RWPE1 (cell line): Measurements from ENCODE around the gene DNAJC6.
"Not testable (repeated sequence)": the region's sequence is repeated elsewhere in the genome, so short reads cannot be mapped to it uniquely, and the experiment has no call there.

Source experiments
- CTCF ChIA-PET: fragments of 350-600 bp; sonication (Branson Sonifier 250); formaldehyde crosslinking; extraction: SDS; loops from one replicate; lab custom pipeline; 2021; lab: Yijun Ruan, JAX
- POLR2A ChIA-PET: fragments of 400-600 bp; formaldehyde crosslinking; extraction: SDS; loops from one replicate; lab custom pipeline; 2020; ENCODE audit warnings: antibody characterized with exemption; ENCODE audit not compliant: low non-redundant PET; lab: Yijun Ruan, JAX
- DNase-seq: peaks from one replicate; pipeline ENCODE4 v3.0.0; 2012; ENCODE audit warnings: low spot score
- H3K27ac ChIP-seq: fragments of 450-650 bp; 2 replicates; pipeline ENCODE4 v1.5.1; 2017
- TF ChIP-seq, protein P1 (sequence below): fragments of 450-650 bp; conservative IDR thresholded peaks from 2 replicates; pipeline ENCODE4 v1.5.1; 2017; ENCODE audit warnings: low read depth, mild to moderate bottlenecking

The DNAJC6 gene

DNA sequence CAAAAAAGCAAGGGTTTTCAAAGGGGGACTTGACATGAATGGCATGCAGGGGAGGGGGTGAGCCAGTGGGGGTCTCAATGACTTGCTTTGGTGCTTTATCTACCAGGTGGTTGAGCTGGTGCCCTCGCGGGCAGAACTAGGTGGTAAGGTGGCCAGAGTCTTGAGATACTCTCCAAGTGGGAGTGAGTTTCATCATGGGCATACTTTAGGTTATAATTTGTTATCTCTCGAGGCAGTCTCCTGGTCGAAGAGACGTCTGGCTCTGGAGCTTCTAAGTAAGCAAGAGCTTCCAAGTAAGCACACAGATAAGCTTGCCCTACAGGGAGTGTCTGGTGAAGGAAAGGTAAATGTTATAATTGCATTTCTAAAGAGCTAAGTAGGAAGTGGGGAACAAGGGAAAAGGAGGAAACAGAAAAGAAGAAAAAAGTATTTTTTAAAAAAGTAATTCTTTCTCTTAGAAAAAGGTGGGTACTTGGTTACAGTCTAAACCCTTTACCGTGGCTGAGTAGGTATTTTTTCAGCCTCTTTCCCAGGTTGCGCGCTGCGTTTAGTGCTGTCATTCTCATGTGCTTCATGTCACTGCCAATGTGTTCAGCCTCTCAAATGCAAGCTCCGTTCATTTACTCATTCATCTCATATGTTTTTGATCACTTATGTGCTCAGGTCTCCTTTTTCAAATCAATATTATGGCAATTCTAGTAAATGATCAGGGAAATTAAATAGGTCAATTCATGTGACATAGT is 31.6 kb upstream of the DNAJC6 start:
- no peak for DNase-seq
- ChIA-PET POLR2A (no interaction called here), CTCF (interaction anchor here (0.6 kb wide), 1 partner anchor 11 kb away, joined by 3 read pairs; no protein-coding TSS in a partner anchor)
- no peak overlapping the region for H3K27ac ChIP-seq
- TF ChIP-seq, protein P1, sequence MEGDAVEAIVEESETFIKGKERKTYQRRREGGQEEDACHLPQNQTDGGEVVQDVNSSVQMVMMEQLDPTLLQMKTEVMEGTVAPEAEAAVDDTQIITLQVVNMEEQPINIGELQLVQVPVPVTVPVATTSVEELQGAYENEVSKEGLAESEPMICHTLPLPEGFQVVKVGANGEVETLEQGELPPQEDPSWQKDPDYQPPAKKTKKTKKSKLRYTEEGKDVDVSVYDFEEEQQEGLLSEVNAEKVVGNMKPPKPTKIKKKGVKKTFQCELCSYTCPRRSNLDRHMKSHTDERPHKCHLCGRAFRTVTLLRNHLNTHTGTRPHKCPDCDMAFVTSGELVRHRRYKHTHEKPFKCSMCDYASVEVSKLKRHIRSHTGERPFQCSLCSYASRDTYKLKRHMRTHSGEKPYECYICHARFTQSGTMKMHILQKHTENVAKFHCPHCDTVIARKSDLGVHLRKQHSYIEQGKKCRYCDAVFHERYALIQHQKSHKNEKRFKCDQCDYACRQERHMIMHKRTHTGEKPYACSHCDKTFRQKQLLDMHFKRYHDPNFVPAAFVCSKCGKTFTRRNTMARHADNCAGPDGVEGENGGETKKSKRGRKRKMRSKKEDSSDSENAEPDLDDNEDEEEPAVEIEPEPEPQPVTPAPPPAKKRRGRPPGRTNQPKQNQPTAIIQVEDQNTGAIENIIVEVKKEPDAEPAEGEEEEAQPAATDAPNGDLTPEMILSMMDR: no peak

DNA sequence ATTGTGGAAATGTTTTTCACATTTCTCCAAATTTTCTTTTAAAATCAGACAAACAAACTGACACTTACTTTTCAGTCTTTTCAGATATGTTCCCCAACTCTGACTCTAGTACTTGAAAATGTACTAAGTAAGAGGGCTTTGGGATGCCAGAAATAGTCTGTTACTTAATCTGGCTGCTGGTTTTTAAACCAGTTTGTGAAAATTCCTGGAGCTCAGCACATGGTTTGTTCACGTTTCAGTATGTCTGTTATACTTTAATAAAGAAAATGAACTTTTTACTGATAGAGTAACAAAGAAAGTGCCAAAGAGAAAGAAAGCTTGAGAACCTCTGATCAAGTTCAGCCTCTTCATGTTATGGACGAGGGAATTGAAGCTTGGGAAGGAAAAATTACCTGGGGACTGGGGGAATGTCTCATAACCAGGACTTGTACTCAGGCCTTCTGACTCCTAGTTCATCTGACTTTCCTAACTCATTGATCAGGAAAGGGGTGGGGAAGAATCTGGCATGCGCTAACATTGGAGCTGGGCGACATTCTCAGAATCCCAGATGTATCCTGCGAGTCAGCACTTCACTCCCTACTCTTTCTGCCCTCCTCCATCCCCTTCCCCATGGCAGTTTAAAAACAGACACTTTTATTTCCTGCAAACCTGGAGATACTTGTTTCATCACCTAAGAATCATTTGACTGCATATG is 30.8 kb upstream of the DNAJC6 start:
- no peak for DNase-seq
- POLR2A ChIA-PET: no interaction called here
- H3K27ac ChIP-seq: no peak overlapping the region
- CTCF ChIA-PET: interaction anchor here (0.6 kb wide), 1 partner anchor 12 kb away, joined by 3 read pairs; no protein-coding TSS in a partner anchor
- TF ChIP-seq, protein P1: no peak

DNA sequence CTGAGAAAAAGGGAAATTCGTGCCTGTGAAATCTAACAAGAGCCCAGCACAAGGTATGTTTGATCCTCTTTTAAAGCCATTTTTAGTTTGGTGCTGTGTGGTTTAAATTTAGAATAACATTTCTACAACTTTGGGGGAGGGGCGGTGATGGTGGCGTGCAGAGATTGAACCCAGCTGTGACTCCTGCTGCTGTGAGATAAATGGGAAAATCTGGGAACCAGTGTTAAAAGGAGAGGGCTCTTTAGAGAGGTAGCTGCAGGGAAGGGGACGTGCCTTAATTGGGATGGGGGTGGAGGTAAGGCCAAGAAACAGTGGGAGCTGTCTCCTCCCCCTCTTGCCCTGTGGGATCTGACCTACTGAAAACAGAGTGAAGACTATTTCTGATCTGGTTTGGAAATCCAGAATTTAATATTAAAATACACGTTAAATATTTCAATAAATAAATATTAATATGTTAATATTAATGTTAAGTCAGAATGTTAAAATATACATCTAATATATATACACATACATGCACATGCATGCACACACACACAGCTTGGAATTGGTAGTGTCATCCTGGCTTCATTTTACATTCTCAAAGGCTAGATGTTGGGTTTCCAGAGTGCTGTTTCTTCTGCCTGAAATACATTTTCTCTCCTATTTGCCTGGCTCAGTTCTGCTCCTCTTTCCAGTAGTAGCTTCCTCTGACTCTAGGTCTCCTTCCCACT is 30.1 kb upstream of the DNAJC6 start:
- TF ChIP-seq, protein P1: no peak
- ChIA-PET CTCF (interaction anchor here (0.6 kb wide), 1 partner anchor 19 kb away, joined by 3 read pairs; no protein-coding TSS in a partner anchor), POLR2A (no interaction called here)
- DNase-seq: no peak
- H3K27ac ChIP-seq: no peak overlapping the region

DNA sequence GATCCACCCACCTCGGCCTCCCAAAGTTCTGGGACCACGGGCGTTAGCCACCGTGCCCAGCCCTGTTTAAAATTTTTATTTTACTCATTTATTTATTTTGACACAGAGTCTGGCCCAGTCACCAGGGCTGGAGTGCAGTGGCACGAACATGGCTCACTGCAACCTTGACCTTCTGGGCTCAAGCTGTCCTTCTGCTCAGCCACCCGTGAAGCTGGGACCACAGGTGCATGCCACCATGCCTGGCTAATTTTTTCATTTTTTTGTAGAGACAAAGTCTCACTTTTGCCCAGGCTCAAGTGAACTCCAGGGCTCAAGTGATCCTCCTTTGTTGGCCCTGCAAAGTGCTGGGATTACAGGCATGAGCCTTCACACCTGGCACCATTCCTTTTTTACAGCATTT is 27.5 kb upstream of the DNAJC6 start:
- POLR2A ChIA-PET: interaction anchor here (0.7 kb wide), 1 partner anchor 420 kb away, joined by 3 read pairs; no protein-coding TSS in a partner anchor
- no peak for DNase-seq

GRCh38 chr1:65284229-65284628 is 25.1 kb upstream of the DNAJC6 start:
- ChIA-PET POLR2A (no interaction called here), CTCF (no interaction called here)
- TF ChIP-seq, protein P1: no peak
- no peak overlapping the region for H3K27ac ChIP-seq
- no peak for DNase-seq

More for the DNA sequence above, 27.5 kb upstream of the DNAJC6 start:
- TF ChIP-seq, protein P1: no peak
- CTCF ChIA-PET: interaction anchor here (0.6 kb wide), 1 partner anchor 17 kb away, joined by 3 read pairs; no protein-coding TSS in a partner anchor
- H3K27ac ChIP-seq: no peak overlapping the region

DNA sequence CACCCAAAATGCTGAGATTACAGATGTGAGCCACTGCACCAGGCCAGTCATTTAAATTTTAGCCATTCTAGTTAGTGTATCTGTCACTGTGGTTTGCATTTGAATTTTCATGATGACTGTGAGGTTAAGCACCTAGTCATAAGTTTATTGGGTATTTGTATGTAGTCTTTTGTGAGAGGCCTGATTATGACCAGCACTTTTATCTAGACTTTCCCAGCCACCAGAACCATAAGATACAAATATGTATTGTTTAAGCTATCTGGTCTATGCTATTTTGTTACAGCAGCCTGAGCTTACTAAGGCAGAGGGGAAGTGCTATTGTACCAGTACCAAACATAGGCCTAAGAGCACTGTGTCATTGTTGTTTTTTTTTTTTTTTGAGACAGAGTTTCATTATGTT is 19.9 kb upstream of the DNAJC6 start:
- DNase-seq: no peak
- no peak overlapping the region for H3K27ac ChIP-seq
- ChIA-PET POLR2A (no interaction called here), CTCF (no interaction called here)
- TF ChIP-seq, protein P1: no peak

DNA sequence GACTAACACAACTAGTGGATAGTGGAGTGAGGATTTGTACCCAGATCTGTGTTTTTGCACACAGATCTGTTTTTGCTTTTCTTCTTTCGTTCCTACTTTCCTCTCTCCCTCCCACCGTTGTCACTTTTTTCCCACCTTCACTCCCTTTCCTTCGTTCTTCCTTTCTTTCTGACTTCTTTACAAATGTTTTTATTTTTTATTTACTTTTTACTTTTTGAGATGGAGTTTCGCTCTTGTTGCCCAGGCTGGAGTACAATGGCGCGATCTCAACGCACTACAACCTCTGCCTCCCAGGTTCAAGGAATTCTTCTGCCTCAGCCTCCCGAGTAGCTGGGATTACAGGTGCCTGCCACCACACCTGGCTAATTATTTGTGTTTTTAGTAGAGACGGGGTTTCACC is 17.5 kb upstream of the DNAJC6 start:
- POLR2A ChIA-PET, CTCF ChIA-PET: not testable (repeated sequence)

More for the DNA sequence above, 17.5 kb upstream of the DNAJC6 start:
- H3K27ac ChIP-seq, DNase-seq: not testable (repeated sequence)
